IPS-NIHi7 (cell line): ENCODE data around the gene TLE7.

Experiments
- DNase-seq: peaks from one replicate; pipeline ENCODE4 v3.0.0; 2012; ENCODE audit warnings: mixed read lengths; ENCODE audit errors: extremely low spot score

The TLE7 gene

GRCh38 chr16:71442051-71442440 is at the start of gene TLE7:
TSS of gene TLE7 (minus strand) at chr16:71442054. CDS start at chr16:71433324, 8,730 bp downstream.
- no peak for DNase-seq

DNA sequence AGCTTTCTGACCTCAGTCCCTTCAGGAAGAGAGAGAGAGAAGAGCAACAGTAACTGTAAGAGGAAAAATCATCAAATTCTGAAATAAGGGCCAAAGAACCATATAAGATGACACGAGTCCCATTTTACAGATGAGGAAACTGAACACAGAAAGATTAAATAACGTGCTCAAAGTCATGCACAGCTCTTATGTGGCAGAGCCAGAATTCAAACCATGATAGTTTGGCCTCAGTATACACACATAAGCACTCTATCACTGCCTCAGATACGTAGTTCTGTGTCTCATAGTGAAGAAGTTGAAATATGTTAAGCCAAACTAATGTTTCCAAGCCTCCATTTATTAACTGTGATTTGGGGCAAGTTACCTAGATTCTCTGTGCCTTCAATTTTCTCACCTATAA is 49.2 kb upstream of the TLE7 start:
- DNase-seq = no peak

- DNase-seq = no peak
Observed at GRCh38 chr16:71490361-71490760, 48.5 kb upstream of the TLE7 start.

- DNase-seq = no peak
Observed at GRCh38 chr16:71489122-71489521, 47.3 kb upstream of the TLE7 start, which contains the start of gene ZNF19. TSS of gene ZNF19 (minus strand) at chr16:71489324. CDS start at chr16:71482114, 7,210 bp downstream.

DNA sequence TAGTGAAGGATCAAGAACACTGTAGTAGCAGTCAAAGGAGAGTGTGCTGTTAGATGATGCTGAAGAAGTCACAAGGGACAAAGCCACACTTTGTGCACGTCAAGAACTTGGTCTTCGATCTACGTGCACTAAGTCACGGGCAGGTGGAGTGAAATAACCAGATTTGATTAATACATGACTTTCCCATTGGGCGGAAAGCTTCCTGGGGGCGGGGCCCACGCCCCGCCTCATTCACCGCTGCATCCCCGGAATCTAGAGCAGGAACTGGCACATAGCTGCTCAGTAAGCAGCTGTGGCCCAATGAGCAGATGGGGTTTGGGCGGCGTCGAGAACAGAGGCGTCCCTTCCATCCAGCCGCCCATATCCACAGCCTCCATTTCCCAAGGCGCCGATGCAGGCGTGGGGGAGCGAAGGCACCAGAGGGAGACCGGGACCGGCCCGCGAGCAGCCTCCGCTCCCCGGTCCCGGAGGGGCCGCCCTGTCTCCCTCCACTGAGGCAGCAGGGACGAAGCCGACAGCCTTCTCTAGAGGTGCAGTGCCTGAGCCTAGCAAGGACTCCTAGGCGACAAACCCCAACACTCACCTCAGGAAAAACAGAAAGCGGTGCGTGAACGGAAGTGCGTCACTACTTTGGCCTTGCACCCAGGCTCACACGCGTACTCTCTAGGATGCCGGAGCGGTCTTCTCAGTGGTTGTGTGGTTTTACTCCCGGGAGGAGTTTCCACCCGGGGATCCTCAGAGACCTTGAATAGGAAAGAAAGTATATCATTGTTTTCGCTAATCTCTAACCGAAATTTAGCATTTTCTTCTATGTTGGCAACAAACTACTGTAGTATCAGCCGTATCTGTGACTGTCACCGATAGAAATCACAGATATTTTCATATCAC is 42.4 kb upstream of the TLE7 start:
- DNase-seq = peak; percentile 85

- DNase-seq = no peak
Observed at GRCh38 chr16:71482569-71482968, 40.7 kb upstream of the TLE7 start.

GRCh38 chr16:71480956-71481355 is 39.1 kb upstream of the TLE7 start:
- no peak for DNase-seq

DNA sequence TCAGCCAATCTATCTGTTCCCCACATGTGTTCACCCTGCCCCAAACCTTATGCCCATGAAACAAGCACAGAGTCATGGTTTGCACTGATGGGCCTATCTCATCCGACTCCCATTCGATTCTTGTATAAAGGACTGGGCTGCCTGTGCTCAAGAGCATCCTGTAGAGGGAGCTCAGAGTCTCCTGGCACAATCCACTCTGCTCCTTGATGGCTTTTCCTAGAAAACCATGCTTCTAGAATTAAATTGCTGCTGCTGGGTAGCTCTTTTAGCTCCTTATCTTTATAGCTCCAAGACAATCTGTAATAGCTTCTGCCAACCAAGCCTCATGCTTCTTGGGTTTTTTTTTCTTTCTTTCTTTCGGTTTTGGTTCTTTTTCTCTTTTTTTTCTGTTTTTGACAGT is 37.6 kb upstream of the TLE7 start:
- DNase-seq = peak; percentile 70

DNA sequence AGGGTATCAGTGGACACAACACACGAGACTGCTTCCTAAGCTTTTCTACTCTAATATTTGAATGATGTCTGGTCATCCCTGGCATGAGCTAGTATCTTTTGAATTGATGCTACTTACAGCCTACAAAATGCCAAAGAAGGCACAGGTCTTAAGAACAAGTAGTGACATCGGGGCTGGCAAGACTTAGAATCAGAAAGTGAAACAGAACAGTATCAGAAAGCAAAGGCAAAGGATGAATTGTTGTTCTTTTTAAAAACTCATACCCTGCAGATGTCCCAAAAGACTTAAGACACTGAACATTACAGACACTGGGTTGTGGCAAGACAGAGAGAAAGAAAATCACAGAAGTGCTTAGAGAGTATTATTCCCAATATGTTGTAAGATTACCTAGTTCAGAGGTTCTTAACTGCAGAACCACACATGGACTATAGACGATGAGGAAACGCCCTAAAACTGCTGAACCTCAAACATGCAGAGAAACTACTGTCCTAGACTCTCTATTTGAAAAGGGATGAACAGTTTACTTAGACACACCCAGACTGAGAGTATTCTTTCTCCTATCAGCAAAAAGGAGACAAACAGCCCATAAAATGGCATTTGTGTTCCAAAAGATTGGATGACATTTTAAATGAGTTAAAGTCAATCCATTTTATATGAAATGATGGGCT is 34.7 kb upstream of the TLE7 start:
- DNase-seq = no peak

- DNase-seq = no peak
Observed at GRCh38 chr16:71474864-71475263, 33.0 kb upstream of the TLE7 start.

- DNase-seq = no peak
Observed at GRCh38 chr16:71473891-71474290, 32.0 kb upstream of the TLE7 start.

- no peak for DNase-seq
Observed at GRCh38 chr16:71472931-71473330, 31.1 kb upstream of the TLE7 start.

DNA sequence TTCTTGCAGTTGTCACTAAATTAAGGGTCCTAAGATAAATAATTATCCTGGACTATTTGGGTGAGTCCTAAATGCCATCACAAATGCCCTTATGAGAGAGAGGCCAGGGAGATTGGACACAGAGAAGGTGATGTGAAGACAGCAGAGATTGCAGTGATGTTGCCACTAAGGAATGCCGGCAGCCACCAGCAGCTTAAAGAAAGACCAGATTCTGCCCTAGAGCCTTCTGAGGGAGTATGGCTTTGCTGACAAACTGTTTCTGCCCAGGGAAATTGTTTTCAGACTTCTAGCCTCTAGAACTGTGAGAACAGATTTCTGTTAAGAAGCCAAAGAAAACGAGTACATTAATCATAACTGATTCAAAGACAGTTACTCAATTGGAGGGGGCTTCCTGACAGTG is 30.2 kb upstream of the TLE7 start:
- DNase-seq = no peak

DNA sequence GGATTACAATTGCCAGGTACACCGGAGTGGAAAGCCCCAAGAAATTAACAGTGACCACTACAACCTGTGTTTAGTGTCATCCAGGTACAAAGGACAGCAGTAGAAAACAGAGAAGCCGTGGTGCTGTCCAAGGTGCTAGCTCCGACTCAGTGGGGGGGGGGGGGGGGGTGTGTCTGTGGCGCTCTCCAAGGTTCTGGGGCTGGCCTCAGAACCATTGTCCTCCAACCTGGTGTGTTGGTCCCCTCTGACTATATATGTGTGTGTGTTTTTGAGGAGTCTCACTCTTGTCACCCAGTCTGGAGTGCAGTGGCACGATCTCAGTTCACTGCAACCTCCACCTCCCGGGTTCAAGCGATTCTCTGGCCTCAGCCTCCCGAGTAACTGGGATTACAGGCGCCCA is 26.0 kb upstream of the TLE7 start:
- peak; percentile 87 for DNase-seq

DNA sequence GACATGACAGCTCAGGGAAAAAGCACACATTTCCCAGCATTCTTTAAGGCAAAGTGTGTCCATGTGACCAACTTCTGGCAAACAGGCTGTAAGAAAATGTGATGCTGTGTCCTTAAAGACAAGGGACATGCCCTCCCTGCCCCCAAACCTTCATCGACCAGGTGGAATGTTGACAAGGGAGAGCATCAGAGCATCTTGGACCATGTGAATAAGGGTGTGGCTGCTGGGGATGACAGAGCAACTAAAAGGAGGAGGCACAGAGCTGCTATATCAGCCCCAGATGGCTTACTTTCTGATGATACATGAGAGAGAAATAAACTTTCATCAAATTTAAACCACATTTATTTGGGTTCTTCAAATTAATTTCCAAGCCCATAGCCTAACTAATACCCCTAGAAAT is 22.4 kb upstream of the TLE7 start:
- DNase-seq = no peak

- peak; percentile 97 for DNase-seq
Observed at GRCh38 chr16:71461686-71462648, 20.1 kb upstream of the TLE7 start, which contains the start of gene ZNF23. TSS of gene ZNF23 (minus strand) at chr16:71462247. CDS start at chr16:71456796, 5,451 bp downstream.

- DNase-seq = no peak
Observed at GRCh38 chr16:71460941-71461340, 19.1 kb upstream of the TLE7 start.

DNA sequence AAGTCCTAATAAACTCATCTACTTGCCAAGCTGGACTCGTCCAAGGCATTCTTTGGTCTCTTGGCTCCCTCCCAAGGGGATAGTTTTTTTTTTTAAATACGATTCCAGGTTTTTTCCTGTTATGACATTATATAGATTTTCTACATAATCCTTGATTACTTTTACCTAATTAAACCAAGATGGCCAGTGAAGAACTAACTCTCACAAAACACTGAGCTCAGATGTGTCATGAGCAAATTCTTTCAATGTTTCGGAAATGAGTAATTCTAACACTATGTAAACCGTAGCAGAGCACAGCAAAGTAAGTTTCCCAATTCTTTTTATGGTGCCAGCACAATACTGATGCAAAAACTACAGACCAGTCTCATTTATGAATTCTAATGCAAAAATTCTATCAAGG is 18.4 kb upstream of the TLE7 start:
- no peak for DNase-seq

DNA sequence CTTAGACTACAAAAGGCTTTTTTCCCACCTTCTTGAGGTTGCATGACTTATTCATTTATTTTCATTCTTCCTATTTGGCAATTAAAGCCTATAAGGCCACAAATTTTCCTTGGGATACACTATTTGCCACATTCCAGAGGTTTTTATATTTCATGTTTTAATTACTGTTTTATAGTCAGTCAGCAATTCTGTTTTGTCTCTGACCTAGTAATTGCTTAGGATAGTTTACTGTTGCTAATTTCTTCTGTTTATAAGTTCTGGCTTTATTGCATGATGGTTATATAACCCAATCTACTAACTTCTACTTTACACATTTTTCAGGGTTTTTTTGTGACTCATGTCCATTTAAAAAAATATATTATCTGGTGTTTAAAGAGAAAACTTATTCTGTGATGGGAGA is 17.7 kb upstream of the TLE7 start:
- no peak for DNase-seq

GRCh38 chr16:71456801-71457200 is 14.9 kb upstream of the TLE7 start:
- no peak for DNase-seq

DNA sequence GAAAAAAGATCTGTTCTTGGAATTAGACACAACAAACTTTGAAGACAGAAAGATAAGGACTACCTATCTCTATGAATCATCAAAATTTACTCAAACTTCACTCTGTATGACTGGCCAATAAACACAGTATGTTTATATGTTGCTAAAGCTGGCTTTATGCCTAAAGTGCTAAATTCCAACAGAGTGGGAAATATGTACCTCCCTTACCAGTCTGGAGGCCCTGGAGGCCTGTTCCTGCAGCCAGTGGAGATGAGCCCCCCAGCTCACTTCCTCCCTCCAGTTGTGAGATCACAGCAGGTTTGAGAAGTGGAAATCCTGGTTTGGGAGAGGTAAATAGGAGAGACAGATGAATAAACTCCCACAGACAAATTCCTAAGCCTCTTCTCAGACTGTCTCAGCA is 11.2 kb upstream of the TLE7 start:
- no peak for DNase-seq

DNA sequence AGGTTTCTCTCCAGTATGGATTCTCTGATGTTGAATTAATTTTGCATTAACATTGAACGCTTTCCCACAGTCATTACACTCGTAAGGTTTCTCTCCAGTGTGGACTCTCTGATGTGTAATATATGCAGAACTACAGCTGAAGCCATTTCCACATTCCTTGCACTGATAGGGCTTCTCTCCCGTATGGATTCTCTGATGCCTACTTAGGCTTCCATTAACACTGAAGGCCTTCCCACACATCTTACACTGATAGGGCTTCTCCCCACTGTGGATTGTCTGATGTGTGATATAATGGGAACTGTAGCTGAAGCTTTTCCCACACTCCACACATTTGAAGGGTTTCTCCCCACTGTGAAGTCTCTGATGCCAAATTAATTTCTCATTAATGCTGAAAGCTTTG is 7.2 kb upstream of the TLE7 start:
- no peak for DNase-seq
